ENCODE measurements around the gene C16orf74.
A peak's percentile ranks its signal among the peaks of the same experiment; 100 is the strongest.

Gene C16orf74

DNA sequence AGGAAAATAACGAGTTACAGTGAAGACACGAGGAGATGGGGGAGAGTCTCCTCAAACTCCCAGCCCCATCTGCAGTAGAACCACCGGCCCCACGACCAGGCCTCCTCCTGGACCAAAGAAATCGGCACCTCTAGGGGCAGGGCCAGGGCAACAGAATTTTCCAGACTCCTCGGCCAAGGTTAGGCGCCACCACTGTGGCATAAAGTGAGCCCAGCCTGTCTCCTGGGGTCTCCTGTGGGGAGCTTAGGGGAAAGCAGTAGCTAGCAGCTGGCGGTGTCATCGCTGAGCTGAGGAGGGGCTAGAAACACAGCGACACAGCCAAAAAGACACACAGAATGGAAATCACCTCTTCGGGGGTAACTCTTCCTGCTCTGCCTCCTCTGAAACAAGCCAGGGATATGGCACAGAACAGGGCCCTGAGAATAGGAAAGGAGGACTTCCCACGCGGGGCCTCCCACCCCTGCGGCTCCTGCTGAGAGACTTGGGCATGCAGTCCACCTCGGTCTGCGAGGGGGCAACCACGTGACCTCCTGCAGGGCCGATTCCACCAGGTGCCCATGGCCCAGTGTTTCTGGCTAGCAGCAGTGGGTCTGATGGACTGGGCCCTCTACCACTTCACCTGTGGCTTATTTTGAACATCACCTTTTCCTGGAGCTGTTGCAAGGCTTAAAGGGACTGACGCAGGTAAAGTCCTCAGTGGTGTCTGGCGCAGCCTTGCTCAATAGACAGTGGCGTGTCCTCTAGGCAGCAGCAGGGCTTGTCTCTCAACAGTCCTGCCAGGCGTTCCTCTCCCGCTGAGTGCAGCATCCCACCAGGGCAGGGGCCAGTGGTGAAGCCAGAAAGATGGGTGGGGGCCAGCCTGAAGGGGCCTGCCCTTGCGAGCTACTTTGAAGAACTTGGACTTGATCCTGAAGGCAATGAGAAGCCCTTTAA is 55.4 kb downstream of the C16orf74 start:
- no peak for DNase-seq (ENCODE audit: low read depth)

DNA sequence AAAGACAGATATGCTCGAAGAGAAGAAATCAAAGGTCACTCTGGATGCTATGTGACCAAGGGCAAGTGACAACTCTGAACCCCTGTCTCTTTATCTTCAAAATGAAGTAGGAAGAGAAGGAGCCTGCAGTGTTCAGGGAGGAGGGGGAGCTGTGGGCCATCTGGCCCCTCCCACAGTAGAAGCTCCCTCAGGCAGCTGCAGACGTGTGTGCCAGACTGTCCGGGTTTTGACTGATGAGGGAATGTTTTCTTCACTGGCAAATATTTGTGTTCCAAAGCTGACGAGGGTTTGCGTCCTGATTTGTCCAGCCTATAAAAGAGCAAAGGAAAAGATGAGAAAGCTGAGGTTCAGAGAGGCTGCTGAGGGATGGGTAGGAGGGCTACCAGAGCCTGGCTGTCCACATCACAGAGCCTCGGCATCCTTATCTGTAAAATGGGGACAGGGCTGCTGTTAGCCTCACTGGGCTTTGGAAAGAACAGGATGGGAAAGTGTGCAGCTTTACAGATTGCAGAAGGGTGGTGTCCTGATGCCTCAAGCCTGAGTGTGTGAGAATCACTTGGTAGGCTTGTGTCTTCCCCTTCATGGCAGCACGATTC is 60.3 kb downstream of the C16orf74 start:
- no peak for DNase-seq (ENCODE audit: low read depth)

DNA sequence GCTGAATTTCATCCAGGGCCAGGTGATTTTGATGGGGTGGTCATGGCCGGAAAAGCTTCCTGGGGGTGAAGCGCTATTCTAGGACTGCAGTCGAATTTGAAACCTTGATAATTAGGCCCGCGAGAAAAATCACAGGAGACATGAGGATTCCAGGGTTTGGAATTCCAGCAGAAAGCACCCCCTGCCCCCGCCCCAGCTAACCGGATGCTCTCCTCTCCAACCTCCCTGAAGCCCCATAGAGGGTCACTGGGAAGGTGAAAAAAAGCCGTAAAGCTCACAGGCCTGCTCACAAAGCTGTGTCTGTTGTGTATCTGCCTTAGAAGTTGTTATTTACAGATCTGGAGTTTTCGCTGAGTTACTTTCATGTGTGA is 61.0 kb downstream of the C16orf74 start:
- DNase-seq (ENCODE audit: low read depth): no peak

DNA sequence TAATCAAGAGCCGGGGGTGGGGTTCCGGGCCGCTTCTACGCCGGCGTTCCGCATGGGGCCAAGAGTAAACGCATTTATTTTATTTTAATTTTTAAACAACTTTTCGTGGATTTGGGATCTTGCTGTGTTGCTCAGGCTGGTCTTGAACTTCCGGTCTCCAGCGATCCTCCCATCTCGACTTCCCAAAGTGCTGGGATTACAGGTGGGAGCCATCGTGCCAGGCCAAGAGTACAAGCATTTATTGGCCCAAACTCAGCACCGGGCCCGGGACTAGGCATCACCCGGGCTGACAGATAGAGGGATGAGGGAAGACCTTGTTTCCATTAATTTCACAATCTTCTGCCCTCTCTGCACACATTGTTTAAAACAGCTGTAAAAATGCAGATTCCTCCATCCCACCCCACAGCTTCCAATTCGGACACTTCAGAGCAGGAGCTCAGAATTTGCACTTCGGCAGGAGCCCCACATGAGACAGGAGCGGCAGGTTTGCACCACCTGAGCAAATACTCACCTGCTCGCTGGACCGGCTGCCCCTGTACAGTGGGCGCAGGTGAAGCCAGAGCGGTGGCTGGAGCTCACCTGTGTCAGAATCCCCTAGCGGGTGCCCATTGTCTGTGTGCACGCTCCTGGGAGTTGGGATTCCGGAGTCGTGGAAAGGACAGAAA is 61.5 kb downstream of the C16orf74 start:
- no peak for DNase-seq (ENCODE audit: low read depth)

DNA sequence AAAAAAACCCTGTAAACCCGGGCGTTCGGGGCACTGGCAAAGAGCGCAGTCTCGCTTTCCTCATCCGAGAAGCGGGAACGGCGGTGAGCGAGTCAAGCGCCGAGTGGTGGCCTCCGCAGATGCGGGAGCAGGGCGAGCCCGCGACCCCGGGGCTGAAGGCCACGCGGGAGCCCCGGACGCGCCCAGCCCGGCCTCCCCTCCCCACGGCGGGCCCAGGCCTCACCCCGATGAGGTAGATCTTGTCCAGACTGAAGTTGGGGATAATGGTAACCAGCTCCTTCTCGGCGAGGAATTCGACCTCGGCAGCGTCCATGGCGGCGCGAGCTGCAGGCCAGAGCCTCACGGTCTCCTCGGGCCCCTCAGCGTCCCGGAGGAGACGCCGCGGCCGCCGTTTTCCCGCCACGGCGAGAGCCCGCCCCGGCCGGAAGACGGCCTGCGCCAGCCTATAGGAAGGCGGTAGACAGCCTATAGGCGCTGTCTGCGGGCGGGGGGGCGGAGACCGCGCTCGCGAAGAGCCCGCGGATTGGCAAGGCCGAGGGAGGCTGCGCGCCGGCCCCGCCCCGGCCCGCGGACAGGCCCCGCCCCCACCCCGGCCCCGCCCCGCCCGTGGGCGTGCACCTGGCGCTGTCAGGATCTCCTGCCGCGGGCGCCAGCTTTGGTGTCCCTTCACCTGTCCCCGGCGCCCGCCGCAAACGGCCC is 62.2 kb downstream of the C16orf74 start, which contains the start of gene GINS2:
GINS2 (minus strand) TSS at position 369 of the 699 bp plus-strand sequence; CDS start at position 313, 56 bp downstream.
- peak; percentile 83 for DNase-seq (ENCODE audit: low read depth)

DNA sequence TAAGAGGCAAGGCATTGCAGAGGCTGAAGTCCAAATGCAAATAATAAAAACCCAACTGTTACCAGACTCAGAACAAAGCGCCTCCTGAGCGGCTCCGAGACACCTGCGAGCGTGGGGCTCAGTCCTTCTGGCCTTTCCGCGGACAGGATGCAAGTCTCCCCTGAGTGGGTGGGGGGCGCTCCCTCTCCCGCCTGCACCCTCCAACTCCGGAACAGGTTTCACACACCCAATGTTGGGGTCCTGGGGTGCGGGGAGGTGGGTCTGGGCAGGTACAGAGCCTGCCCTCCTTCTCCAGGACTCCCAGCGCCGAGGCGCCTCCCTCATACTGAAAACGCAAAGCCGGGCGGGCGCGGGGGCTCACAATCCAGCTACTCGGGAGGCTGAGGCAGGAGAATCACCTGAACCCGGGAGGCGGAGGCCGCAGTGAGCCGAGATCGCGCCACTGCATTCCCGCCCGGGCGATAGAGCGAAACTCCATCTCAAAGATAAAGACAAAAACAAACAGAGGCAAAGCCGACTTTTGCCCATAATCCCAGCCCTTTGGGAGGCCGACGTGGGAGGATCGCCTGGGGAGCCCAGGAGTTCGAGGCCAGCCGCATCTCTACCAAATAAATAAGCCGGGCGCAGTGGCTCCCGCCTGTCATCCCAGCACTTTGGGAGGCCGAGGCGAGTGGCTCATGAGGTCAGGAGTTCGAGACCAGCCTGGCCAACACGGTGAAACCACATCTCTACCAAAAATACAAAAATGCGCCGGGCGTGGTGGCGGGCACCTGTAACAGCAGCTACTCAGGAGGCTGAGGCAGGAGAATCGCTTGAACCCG is 63.0 kb downstream of the C16orf74 start:
- no peak for DNase-seq (ENCODE audit: low read depth)

DNA sequence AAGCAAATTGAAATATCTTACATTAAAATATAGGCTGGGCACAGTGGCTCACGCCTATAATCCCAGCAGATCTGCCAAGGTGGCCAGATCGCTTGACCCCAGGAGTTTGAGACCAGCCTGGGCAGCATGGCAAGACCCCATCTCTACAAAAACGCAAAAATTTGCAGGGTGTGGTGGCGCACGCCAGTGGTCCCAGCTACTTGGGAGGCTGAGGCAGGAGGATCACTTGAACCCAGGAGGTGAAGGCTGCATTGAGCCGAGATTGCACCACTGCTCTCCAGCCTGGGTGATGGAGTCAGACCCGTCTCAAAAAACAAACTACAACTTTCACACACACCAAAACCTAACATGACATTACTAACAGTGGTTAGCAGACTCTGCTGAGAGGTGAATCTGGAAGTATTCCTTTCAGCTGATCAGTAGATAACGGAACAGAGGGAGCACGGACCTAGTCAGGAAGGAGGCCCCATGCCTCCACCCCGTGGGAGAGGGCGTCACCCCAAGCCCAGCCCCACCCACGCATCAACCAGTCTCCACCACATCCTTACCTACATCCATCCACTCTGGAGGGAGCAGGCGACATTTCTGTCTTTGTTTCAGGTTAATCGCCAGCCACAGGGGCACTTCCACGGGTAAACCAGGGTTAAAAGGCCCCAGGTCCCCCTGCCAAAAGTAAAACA is 63.8 kb downstream of the C16orf74 start:
- DNase-seq (ENCODE audit: low read depth): no peak

DNA sequence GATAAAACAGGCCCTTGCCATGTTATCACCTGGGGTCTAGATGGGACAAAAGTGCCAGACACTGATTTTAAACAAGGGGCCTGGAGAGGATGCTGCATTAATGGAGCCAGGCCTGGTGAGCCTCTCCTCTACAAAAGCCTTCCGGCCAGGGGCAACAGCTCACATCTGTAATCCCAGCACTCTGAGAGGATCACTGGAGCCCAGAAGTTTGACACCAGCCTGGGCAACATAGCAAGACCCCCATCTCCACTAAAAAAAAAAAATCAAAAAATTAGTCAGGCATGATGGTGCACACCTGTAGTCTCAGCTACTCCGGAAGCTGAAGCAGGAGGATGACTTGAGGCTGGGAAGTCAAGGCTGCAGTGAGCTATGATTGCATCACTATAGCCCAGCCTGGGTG is 65.6 kb downstream of the C16orf74 start:
- DNase-seq (ENCODE audit: low read depth): no peak

DNA sequence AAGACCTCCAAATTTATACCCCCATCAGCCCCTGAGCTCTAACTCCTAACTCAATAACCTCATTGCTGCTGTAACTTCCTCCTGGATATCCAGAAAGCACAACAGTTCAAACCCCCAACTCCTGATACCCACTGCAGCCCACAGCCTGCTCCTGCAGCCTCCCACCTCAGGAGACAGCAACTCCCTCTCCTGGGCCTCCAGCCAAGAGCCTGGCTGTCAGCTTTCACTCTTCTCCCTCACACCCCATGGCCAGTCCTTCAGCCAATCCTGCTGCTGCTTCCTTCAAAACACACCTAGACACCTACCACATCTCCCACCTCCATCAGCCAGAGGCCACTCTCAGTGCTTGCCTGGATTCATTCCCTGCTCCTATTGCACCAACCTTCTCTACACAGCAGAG is 67.5 kb downstream of the C16orf74 start:
- DNase-seq (ENCODE audit: low read depth): no peak

DNA sequence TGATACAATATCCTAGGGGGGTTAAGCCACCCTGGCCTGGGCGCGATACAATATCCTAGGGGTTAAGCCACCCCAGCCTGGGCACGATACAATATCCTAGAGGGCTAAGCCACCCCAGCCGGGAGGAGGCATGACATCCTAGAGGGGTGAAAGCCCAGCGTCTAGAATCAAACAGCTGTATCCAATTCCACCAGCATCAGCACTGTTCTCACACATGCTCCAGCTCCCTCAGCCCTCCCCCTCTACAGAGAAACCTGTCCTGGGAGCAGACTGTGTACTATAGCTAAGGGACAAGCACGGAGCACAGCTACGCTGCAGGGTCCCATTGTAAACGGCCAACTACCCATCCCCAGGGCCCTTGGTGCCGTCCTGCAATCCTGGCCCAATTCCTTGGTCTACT is 68.4 kb downstream of the C16orf74 start:
- no peak for DNase-seq (ENCODE audit: low read depth)

DNA sequence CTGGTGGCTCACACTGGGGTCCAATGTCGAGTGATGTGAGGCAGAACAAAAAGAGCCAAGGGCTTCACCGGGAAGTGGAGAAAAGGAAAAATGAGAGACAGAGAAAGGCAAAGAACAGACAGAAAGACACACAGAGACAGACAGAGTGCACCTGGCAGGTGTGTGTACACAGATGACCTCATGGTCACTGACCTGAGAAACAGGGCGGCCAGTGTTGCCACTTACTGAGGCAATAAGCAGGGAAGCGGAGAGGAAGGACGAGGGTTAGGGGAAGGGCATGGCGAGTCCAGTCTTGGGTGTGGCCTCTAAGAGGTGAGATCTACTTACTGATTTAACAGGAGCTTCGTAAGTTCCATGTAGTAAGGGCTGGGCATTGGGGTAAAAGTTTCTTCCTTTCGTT is 69.6 kb downstream of the C16orf74 start:
- DNase-seq (ENCODE audit: low read depth): no peak

DNA sequence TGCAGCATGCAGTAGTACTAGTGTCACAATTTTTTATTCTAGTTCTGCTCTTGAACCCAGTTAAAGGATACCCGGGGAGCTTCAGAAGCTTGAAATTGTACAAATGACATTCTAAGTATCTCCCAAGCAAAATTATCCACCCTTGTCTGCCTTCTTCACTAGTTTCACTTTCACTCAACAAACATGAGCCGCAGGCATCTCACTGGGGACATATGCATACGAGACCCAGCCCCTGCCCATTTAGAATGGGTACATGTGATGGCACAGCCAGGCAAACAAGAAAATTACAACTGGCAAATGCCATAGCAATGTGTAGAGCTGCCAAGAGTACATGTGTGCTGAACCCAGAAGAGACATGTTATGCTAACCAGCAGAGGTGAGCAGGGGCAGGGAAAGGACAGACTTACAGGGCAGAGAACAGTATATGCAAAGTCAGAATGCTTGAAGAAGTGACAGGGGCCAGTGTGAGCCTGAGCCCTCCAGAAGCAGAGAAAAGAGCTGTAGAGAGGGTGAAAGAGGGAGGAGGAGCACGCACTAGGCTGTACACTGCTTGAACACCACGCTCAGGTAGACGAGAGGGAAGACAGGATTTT is 70.4 kb downstream of the C16orf74 start:
- DNase-seq (ENCODE audit: low read depth): no peak

DNA sequence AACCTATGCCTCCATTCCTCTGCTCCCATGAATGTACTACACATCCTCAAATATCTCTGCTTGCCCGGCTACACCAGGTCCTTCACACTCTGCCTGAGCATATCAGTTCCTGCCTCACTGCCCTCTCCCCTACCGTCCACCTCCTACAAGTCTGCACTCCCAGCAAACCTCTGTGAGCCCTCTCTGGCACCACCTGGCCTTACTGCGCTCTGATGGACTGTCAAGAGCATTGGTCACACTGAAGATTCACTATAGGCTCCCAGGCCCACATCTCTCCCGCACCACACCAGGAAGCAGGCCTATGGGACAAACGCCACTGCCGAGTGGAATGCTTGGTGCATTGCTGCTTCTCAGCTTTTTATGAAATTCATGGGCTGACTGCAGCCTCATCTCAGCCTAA is 71.0 kb downstream of the C16orf74 start:
- no peak for DNase-seq (ENCODE audit: low read depth)

DNA sequence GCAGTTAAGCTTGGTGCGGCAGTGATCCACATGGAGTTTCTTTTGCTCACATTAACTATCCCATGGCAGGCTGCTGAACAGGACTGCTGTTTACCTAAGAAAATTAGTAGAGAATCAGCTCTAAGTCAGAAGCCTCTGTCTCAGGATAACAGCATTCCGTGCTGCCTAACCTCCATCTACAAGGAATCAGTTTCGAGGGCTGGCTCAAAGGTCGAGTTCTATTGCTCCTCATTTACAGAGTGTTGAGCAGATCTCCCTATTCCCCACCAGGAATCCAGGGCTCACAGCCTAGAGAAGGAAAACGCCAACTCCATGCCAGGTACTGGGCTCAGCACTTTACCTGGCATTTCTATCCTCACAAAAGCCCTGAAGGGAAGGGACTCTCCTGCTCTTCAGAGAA is 72.1 kb downstream of the C16orf74 start:
- DNase-seq (ENCODE audit: low read depth): no peak

DNA sequence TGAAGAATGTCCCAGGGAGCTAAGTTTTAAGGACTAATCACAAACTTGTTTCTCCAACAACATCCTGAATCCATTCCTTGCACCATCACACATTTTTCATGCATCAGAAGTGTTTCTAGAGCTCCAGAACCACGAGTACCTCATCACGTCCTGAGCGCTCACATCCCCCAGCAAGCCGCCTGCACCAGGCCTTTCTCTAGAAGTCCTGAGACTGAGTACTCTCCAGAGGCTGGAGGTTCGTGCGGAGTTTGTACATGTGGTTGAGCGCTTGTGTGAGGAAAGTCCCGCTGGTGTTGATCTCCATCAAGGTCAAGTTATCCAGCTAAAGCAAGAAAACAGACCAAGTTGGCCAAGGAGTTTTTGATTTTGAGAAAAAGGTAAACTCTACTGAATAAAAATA is 72.9 kb downstream of the C16orf74 start:
- DNase-seq (ENCODE audit: low read depth): no peak

DNA sequence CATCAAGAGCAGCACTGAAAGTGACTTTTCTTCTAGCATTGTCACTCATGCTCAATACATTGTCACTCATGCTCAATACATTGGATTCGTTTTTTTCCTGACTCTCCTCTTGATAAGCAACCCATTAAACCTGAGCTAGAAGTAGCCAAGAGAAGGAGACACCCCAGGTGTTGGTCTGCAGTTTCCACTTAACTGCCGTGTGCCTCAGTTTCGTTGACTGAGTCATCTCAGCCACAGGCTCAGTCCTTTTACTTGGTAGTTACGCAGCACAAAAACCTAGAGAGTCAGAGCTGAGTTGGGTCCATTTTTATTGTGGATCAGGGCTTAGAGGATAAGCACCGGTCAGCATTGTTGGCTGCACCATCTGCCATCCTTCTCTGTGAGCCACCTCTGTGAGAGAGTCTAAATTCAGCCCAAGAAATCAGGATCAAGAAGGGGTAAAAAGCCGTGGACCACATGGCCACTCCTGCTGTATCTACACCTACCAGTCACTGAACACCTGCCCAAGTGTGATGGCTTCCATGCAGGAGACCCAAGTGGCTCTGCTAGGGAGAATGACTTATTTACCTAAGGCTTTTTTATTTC is 73.4 kb downstream of the C16orf74 start:
- no peak for DNase-seq (ENCODE audit: low read depth)

DNA sequence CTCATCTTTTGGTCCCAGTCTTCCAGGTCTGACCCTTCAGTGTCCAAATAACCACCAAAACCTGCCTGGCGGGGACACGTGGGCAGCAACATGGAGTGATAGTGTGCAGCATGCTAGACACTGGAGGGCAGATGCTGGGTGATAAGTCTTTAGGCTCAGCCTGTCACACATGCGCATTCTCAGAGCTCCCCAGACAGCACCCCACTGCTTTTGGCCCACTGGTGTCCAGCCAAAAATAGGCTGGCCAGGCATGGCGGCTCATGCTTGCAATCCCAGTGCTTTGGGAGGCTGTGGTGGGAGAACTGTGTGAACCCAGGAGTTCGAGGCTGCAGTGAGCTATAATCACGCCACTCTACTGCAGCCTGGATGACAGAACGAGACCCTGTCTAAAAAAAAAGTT is 74.4 kb downstream of the C16orf74 start:
- no peak for DNase-seq (ENCODE audit: low read depth)

DNA sequence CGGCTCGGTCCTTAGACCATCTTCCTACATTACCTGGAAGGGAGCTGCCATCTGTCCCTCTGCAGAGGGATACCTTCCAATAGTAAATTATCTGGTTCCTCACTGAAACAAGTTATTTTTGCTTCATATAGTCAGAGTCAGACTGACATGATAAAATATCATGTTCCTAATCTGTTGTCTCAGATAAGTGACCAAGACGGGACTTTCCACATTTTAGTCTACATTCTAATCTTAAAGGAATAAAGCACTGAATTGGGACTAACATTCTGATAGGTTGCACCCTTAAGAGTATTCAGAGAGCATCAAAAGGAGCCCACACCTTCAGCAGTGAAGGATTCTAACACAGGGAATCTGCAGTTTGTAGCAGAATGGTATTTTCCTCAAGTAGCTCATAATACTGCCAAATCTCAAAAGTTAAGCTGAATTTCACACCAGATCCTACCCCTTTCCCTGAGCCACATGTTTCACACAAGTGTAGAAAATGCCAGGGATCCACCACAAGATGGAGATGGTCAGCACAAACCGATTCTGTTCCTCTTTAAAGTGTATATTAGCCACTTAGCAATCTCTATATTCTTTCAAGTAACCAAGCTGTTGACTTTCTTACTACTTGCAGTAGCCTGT is 75.5 kb downstream of the C16orf74 start:
- no peak for DNase-seq (ENCODE audit: low read depth)

DNA sequence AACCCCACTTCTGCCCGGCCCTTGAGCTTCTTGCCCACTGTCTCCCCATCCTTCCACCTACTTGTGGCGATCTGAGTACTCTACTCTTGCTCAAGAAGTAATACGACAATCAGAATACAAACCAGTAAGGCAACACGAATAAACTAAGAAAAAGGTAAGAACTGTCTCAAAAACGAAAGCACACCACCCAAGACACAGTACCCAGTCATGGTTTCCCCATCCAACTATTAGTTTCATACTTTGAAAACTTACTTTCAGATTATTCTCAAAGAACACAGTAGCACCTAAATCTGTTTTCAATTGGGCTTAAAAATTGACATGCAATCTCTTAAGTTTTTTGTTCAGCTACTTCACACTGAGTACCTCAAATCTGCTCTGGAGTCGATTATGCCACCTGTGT is 76.1 kb downstream of the C16orf74 start:
- DNase-seq (ENCODE audit: low read depth): no peak

DNA sequence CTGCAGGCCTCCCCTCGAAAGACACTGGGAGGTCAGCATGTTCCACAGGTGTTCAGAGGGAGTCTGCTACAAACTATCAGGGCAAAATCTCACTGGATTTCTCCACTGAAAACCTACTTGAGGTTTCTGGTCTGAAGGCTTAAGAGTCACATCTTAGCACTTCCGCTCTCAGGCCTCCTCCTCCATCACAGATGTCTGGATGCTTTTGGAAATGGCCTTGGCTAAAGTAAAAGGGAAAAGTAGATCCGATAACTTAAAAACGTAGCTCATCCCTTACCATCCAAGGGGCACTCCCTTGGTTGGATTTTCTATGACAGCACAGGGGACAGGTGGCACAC is 76.5 kb downstream of the C16orf74 start:
- no peak for DNase-seq (ENCODE audit: low read depth)
